HCT116 (cell line): ENCODE results near the gene MAP3K4. TPM values are rescaled to one million over a fixed set of nuclear protein-coding genes. Genes with fewer than 3 reads are reported as not detected.

Source experiments
- ATAC-seq: fragments of 200-7000 bp; cut with Tn5 transposase; 2 replicates; pipeline ENCODE4 v1.9.1; 2020; ENCODE audit warnings: mild to moderate bottlenecking, moderate library complexity
- BruUV-seq: library from RNA; stranded (reverse); fragments of 400-500 nt; replicated peaks from 2 replicates; lab custom pipeline; 2021; lab: Mats Ljungman, UMichigan
- CTCF ChIA-PET: fragments of 300-600 bp; sonication (Branson Sonifier 250); formaldehyde crosslinking; loops from one replicate; lab custom pipeline; 2021; ENCODE audit warnings: antibody characterized with exemption; lab: Charles Lee
- POLR2A ChIA-PET: fragments of 300-600, 350-600 bp; sonication (Branson Sonifier 250); formaldehyde crosslinking; loops from one replicate; lab custom pipeline; 2021; ENCODE audit warnings: antibody characterized with exemption; lab: Charles Lee
- RAD21 ChIA-PET, 2 experiments: fragments of 300-600 bp; sonication (Branson Sonifier 250); formaldehyde crosslinking; loops; one replicate each; lab custom pipeline; 2023; ENCODE audit warnings: low total read pairs in 2 of 2; ENCODE audit not compliant: uncharacterized antibody in 2 of 2, unreplicated experiment in 2 of 2, low non-redundant PET in 1 of 2; lab: Charles Lee
- DNase-seq: peaks from one replicate; pipeline ENCODE4 v3.0.0-alpha.2; 2010; ENCODE audit warnings: low read depth, low spot score
- H2AFZ ChIP-seq: fragments of 200-600 bp; shearing (Covaris generic), sonication (generic); 2 replicates; pipeline ENCODE4 v1.6.1; 2017; ENCODE audit warnings: low read depth, mixed run types, mixed read lengths, antibody characterized with exemption, low read length; ENCODE audit not compliant: poor library complexity, severe bottlenecking
- H3K27ac ChIP-seq: 2 replicates; pipeline ENCODE4 v1.5.1; 2012; ENCODE audit warnings: low read depth, low read length
- H3K27me3 ChIP-seq: fragments of 200-600 bp; sonication (generic); 2 replicates; pipeline ENCODE4 v1.6.1; 2016; ENCODE audit warnings: mixed run types, low read length, mixed read lengths; ENCODE audit not compliant: insufficient read depth
- H3K36me3 ChIP-seq, 2 experiments: fragments of 200-500 bp in 1 of 2; fragments of 200-600 bp in 1 of 2; sonication (Bioruptor generic) in 1 of 2; sonication (generic) in 1 of 2; 2 replicates each; pipeline versions ENCODE4 v1.5.1 to v1.6.1; 2014 to 2016; ENCODE audit warnings: low read length in 2 of 2, inconsistent platforms in 1 of 2, mixed read lengths in 1 of 2, mixed run types in 1 of 2; ENCODE audit not compliant: insufficient read depth in 2 of 2, control insufficient read depth in 1 of 2
- H3K4me1 ChIP-seq, 2 experiments: fragments of 200-600 bp in 1 of 2; sonication (generic) in 1 of 2; 2 replicates each; pipeline versions ENCODE4 v1.5.1 to v1.6.1; 2012 to 2017; ENCODE audit warnings: low read length in 2 of 2, inconsistent platforms in 1 of 2, mild to moderate bottlenecking in 1 of 2, mixed read lengths in 1 of 2, mixed run types in 1 of 2, moderate library complexity in 1 of 2; ENCODE audit not compliant: insufficient read depth in 2 of 2, control insufficient read depth in 1 of 2
- H3K4me2 ChIP-seq: fragments of 200-600 bp; sonication (generic); 2 replicates; pipeline ENCODE4 v1.6.1; 2017; ENCODE audit warnings: mixed run types, low read length, mixed read lengths
- H3K4me3 ChIP-seq, 2 experiments: fragments of 200-600 bp in 1 of 2; sonication (generic) in 1 of 2; replicated peaks in 1 of 2; 2 replicates each; pipeline ENCODE4 v1.5.1; 2011 to 2016; ENCODE audit warnings: low read length in 2 of 2, control low read depth in 1 of 2, low read depth in 1 of 2, mild to moderate bottlenecking in 1 of 2, mixed read lengths in 1 of 2, mixed run types in 1 of 2
- H3K79me2 ChIP-seq: fragments of 200-600 bp; sonication (generic); 2 replicates; pipeline ENCODE4 v1.6.1; 2017; ENCODE audit warnings: mild to moderate bottlenecking, mixed run types, low read length, moderate library complexity, mixed read lengths; ENCODE audit not compliant: insufficient read depth
- H3K9ac ChIP-seq: fragments of 200-600 bp; sonication (generic); 2 replicates; pipeline ENCODE4 v1.6.1; 2016; ENCODE audit warnings: low read length, mixed read lengths
- H3K9me2 ChIP-seq: fragments of 200-600 bp; sonication (generic), shearing (Covaris generic); 2 replicates; pipeline ENCODE4 v1.6.1; 2017; ENCODE audit warnings: mixed run types, mild to moderate bottlenecking, moderate library complexity; ENCODE audit not compliant: insufficient read depth
- H3K9me3 ChIP-seq, 2 experiments: fragments of 200-500 bp in 1 of 2; fragments of 200-600 bp in 1 of 2; sonication (Bioruptor generic) in 1 of 2; sonication (generic) in 1 of 2; 2 replicates each; pipeline ENCODE4 v1.6.1; 2014 to 2017; ENCODE audit warnings: low read length in 2 of 2, mixed read lengths in 2 of 2, inconsistent platforms in 1 of 2, low read depth in 1 of 2, mild to moderate bottlenecking in 1 of 2, mixed run types in 1 of 2, moderate library complexity in 1 of 2; ENCODE audit not compliant: control insufficient read depth in 1 of 2, insufficient read depth in 1 of 2
- H4K20me1 ChIP-seq: fragments of 200-600 bp; sonication (generic), shearing (Covaris generic); 2 replicates; pipeline ENCODE4 v1.6.1; 2017; ENCODE audit warnings: mixed run types, mild to moderate bottlenecking, moderate library complexity; ENCODE audit not compliant: insufficient read depth
- ATF3 ChIP-seq: IDR thresholded peaks from 2 replicates; pipeline ENCODE4 v1.6.1; 2012
- CEBPB ChIP-seq: IDR thresholded peaks from 2 replicates; pipeline ENCODE4 v1.6.1; 2012; ENCODE audit warnings: low read depth
- CTCF ChIP-seq, 3 experiments: fragments of 200-600 bp in 1 of 3; sonication (generic) in 1 of 3; IDR thresholded peaks in 2 of 3; conservative IDR thresholded peaks in 1 of 3; 2 replicates each; pipeline ENCODE4 v1.5.1; 2012 to 2017; ENCODE audit warnings: low read depth in 2 of 3, low read length in 2 of 3, antibody characterized with exemption in 1 of 3, borderline replicate concordance in 1 of 3, control low read depth in 1 of 3, mild to moderate bottlenecking in 1 of 3, mixed read lengths in 1 of 3, mixed run types in 1 of 3, moderate library complexity in 1 of 3; ENCODE audit not compliant: insufficient read depth in 1 of 3
- ELF1 ChIP-seq: IDR thresholded peaks from 2 replicates; pipeline ENCODE4 v1.6.1; 2012; ENCODE audit warnings: low read depth, borderline replicate concordance
- EZH2 ChIP-seq: fragments of 200-600 bp; sonication (generic); IDR thresholded peaks from 2 replicates; pipeline ENCODE4 v1.6.1; 2017; ENCODE audit warnings: antibody characterized with exemption, mixed run types
- FOSL1 ChIP-seq: IDR thresholded peaks from 2 replicates; pipeline ENCODE4 v1.6.1; 2012; ENCODE audit warnings: low read depth
- JUND ChIP-seq: IDR thresholded peaks from 2 replicates; pipeline ENCODE4 v1.6.1; 2012
- MAX ChIP-seq: IDR thresholded peaks from 2 replicates; pipeline ENCODE4 v1.6.1; 2012
- POLR2A ChIP-seq: IDR thresholded peaks from 2 replicates; pipeline ENCODE4 v1.7.0; 2011; ENCODE audit warnings: borderline replicate concordance; ENCODE audit not compliant: insufficient read depth, insufficient read length; ENCODE audit errors: extremely low read depth
- POLR2AphosphoS5 ChIP-seq: IDR thresholded peaks from 2 replicates; pipeline ENCODE4 v1.6.1; 2011; ENCODE audit warnings: mild to moderate bottlenecking, low read depth, low read length, moderate library complexity
- RAD21 ChIP-seq: IDR thresholded peaks from 2 replicates; pipeline ENCODE4 v1.6.1; 2012; ENCODE audit warnings: low read depth, mild to moderate bottlenecking
- REST ChIP-seq: IDR thresholded peaks from 2 replicates; pipeline ENCODE4 v1.6.1; 2012; ENCODE audit warnings: low read depth
- SIN3A ChIP-seq: IDR thresholded peaks from 2 replicates; pipeline ENCODE4 v1.6.1; 2012; ENCODE audit warnings: low read depth
- YY1 ChIP-seq: IDR thresholded peaks from 2 replicates; pipeline ENCODE4 v1.6.1; 2011; ENCODE audit warnings: low read length, low read depth, moderate library complexity, mild to moderate bottlenecking; ENCODE audit not compliant: insufficient replicate concordance; ENCODE audit errors: extremely low read depth
- ZBTB33 ChIP-seq: IDR thresholded peaks from 2 replicates; pipeline ENCODE4 v1.6.1; 2011; ENCODE audit warnings: mild to moderate bottlenecking, low read length, moderate library complexity; ENCODE audit not compliant: insufficient replicate concordance; ENCODE audit errors: extremely low read depth
- ZFX ChIP-seq: fragments of 450-650 bp; IDR thresholded peaks from 2 replicates; pipeline ENCODE4 v1.6.1; 2017
- intact Hi-C: fragments of 100-400 bp; cut with micrococcal nuclease; formaldehyde crosslinking; loops from 2 replicates; pipeline ENCODE4 v1.10.0; 2022
- total RNA-seq: library from RNA; stranded (reverse); gene quantifications from one replicate; pipeline ENCODE4 v1.2.1, GENCODE V29; 2021; ENCODE audit not compliant: unreplicated experiment

MAP3K4 gene
- total RNA-seq, 1 experiment from 2014 or later, result 46.5 TPM

GRCh38 chr6:161138543-161139303 lies 147.2 kb downstream of the MAP3K4 start:
- POLR2A ChIA-PET, result no interaction called here
- Histone ChIP-seq H4K20me1 (no peaks in the 10 kb centered on the region), H3K79me2 (no peaks in the 10 kb centered on the region), H3K9ac (no peak overlapping the region), H3K4me1 (no peaks in the 10 kb centered on the region), H3K27ac (no peak overlapping the region), H2AFZ (no peak overlapping the region), H3K4me2 (no peak overlapping the region), H3K9me2 (no peaks in the 10 kb centered on the region), H3K27me3 (no peaks in the 10 kb centered on the region), H3K36me3 (no peaks in the 10 kb centered on the region; a peak in 1 of 4 replicates), H3K9me3 (no peaks in the 10 kb centered on the region), H3K4me3 (no peak overlapping the region)
- DNase-seq, result no peak
- CTCF ChIA-PET, result no interaction called here
- RAD21 ChIA-PET, result no interaction called here
- intact Hi-C loops, result no loop called here
- TF ChIP-seq REST, result no peak
- no peak for TF ChIP-seq CTCF (IDR thresholded peaks at IDR 0.05 in 2 of 3, conservative IDR thresholded peaks at IDR 0.05 in 1 of 3; ENCODE audit: borderline replicate concordance in 1 of 3, insufficient read depth in 1 of 3, low read depth in 2 of 3, low read length in 2 of 3)
- TF ChIP-seq ZBTB33, result no peak
- no peak for TF ChIP-seq CEBPB
- TF ChIP-seq RAD21, result no peak
- no peak for TF ChIP-seq YY1
- no peak for TF ChIP-seq POLR2AphosphoS5
- no peak for TF ChIP-seq ELF1
- TF ChIP-seq FOSL1, result no peak
- TF ChIP-seq MAX, result no peak
- no peak for TF ChIP-seq SIN3A
- TF ChIP-seq EZH2, result no peak
- no peak for TF ChIP-seq ATF3
- TF ChIP-seq ZFX, result no peak
- no peak for TF ChIP-seq POLR2A
- TF ChIP-seq JUND, result no peak
- no peak for ATAC-seq
- BruUV-seq, result no TSS peak
